ENCODE data around the gene MICALL2.

- no peak for TF ChIP-seq POLR2A (IDR thresholded peaks at IDR 0.05)
- TF ChIP-seq CTCF (IDR thresholded peaks at IDR 0.05): no peak
Measured at GRCh38 chr7:1421946-1422345, 37.3 kb downstream of the MICALL2 start.

Data from Peyer's patch (tissue), 4 donors.